ENCODE measurements around the gene RAB27B. TPM values are rescaled to one million over a fixed set of nuclear protein-coding genes. Genes with fewer than 3 reads are reported as not detected.
"Not testable (repeated sequence)": the region's sequence is repeated elsewhere in the genome, so short reads cannot be mapped to it uniquely, and the experiment has no call there.

The RAB27B gene
- total RNA-seq, 1 donor from 2014 or later: not detected

GRCh38 chr18:54813305-54813704, 15.0 kb upstream of the RAB27B start:
- Mint-ChIP-seq H3K27ac (ENCODE audit: unreplicated experiment) (no peak overlapping the region), H3K9me3 (ENCODE audit: unreplicated experiment) (peaks cover 1% of the 10 kb centered on the region), H3K36me3 (ENCODE audit: unreplicated experiment) (no peaks in the 10 kb centered on the region), H3K4me3 (ENCODE audit: unreplicated experiment) (no peak overlapping the region), H3K4me1 (ENCODE audit: low read depth, unreplicated experiment) (no peaks in the 10 kb centered on the region), H3K27me3 (ENCODE audit: unreplicated experiment) (no peaks in the 10 kb centered on the region)
- no peak for TF ChIP-seq CTCF (IDR thresholded peaks at IDR 0.05; ENCODE audit: partially characterized antibody, unreplicated experiment)
- DNase-seq: no peak

GRCh38 chr18:54813977-54814565, 14.2 kb upstream of the RAB27B start:
- Mint-ChIP-seq H3K27me3 (ENCODE audit: unreplicated experiment) (no peaks in the 10 kb centered on the region), H3K4me3 (ENCODE audit: unreplicated experiment) (no peak overlapping the region), H3K9me3 (ENCODE audit: unreplicated experiment) (peaks cover 1% of the 10 kb centered on the region), H3K36me3 (ENCODE audit: unreplicated experiment) (no peaks in the 10 kb centered on the region), H3K27ac (ENCODE audit: unreplicated experiment) (no peak overlapping the region), H3K4me1 (ENCODE audit: low read depth, unreplicated experiment) (no peaks in the 10 kb centered on the region)
- no peak for DNase-seq
- no peak for TF ChIP-seq CTCF (IDR thresholded peaks at IDR 0.05; ENCODE audit: partially characterized antibody, unreplicated experiment)

- no peak overlapping the region for H3K27ac Mint-ChIP-seq (ENCODE audit: unreplicated experiment)
- TF ChIP-seq CTCF (IDR thresholded peaks at IDR 0.05; ENCODE audit: partially characterized antibody, unreplicated experiment): no peak
- H3K4me3 Mint-ChIP-seq (ENCODE audit: unreplicated experiment): no peak overlapping the region
- H3K27me3 Mint-ChIP-seq (ENCODE audit: unreplicated experiment): no peaks in the 10 kb centered on the region
- H3K9me3 Mint-ChIP-seq (ENCODE audit: unreplicated experiment): peaks cover 1% of the 10 kb centered on the region
- H3K4me1 Mint-ChIP-seq (ENCODE audit: low read depth, unreplicated experiment): no peaks in the 10 kb centered on the region
- H3K36me3 Mint-ChIP-seq (ENCODE audit: unreplicated experiment): no peaks in the 10 kb centered on the region
- DNase-seq: no peak
Measured at GRCh38 chr18:54815086-54815485, 13.2 kb upstream of the RAB27B start.

- not testable (repeated sequence) for H3K27me3 Mint-ChIP-seq (ENCODE audit: unreplicated experiment); H3K9me3 Mint-ChIP-seq (ENCODE audit: unreplicated experiment); DNase-seq; H3K4me1 Mint-ChIP-seq (ENCODE audit: low read depth, unreplicated experiment); H3K36me3 Mint-ChIP-seq (ENCODE audit: unreplicated experiment); H3K27ac Mint-ChIP-seq (ENCODE audit: unreplicated experiment); H3K4me3 Mint-ChIP-seq (ENCODE audit: unreplicated experiment)
Measured at GRCh38 chr18:54820785-54821275, 7.4 kb upstream of the RAB27B start.

- Mint-ChIP-seq H3K9me3 (ENCODE audit: unreplicated experiment) (no peaks in the 10 kb centered on the region), H3K27ac (ENCODE audit: unreplicated experiment) (no peak overlapping the region), H3K4me3 (ENCODE audit: unreplicated experiment) (no peak overlapping the region), H3K4me1 (ENCODE audit: low read depth, unreplicated experiment) (no peaks in the 10 kb centered on the region), H3K27me3 (ENCODE audit: unreplicated experiment) (no peaks in the 10 kb centered on the region), H3K36me3 (ENCODE audit: unreplicated experiment) (no peaks in the 10 kb centered on the region)
- no peak for TF ChIP-seq CTCF (IDR thresholded peaks at IDR 0.05; ENCODE audit: partially characterized antibody, unreplicated experiment)
- DNase-seq: no peak
Measured at GRCh38 chr18:54822872-54823845, 5.1 kb upstream of the RAB27B start.

All from glutamatergic neuron (in vitro differentiated cells).